HG03135 (cell line): ENCODE data around the gene ZWILCH.

Source experiments
- ATAC-seq: cut with Tn5 transposase; IDR thresholded peaks from one replicate; pipeline ENCODE4 v1.9.1; 2021; ENCODE audit warnings: mild to moderate bottlenecking, moderate library complexity; ENCODE audit not compliant: unreplicated experiment

Gene ZWILCH

DNA sequence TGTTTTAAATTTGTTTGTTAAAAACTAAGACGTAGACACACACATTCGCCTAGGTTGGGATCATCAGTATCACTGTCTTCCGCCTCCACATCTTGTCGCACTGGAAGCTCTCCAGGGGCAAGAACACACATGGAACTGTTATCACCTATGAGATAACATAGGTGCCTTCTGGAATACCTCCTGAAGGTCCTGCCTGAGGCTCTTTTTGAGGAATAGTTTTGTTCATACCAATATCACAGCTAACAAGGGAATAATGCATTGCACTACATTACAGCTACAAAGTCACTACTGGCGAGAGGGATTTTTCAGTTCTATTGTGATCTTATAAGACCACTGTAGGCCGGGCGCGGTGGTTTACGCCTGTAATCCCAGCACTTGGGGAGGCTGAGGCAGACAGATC, 29.9 kb downstream of the ZWILCH start:
- no peak for ATAC-seq

- no peak for ATAC-seq
These were observed 37.8 kb downstream of the ZWILCH start for GRCh38 chr15:66542896-66543295.

DNA sequence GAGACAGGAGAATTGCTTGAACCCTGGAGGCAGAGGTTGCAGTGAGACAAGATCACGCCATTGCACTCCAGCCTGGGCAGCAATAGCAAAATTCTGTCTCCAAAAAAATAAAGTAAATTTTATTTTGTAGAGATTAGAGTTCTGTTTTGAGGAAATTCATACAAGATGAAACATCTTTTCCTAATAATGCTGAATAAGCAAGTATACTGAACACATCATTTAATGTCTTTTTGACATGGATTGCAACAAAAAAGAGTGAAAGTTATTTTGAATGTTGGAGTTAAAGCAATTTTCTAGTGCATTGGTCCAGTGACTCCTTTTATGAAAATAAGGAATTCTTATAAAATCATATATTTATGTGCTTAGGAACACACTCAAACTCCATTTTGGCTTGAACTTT, 40.1 kb downstream of the ZWILCH start:
- no peak for ATAC-seq

DNA sequence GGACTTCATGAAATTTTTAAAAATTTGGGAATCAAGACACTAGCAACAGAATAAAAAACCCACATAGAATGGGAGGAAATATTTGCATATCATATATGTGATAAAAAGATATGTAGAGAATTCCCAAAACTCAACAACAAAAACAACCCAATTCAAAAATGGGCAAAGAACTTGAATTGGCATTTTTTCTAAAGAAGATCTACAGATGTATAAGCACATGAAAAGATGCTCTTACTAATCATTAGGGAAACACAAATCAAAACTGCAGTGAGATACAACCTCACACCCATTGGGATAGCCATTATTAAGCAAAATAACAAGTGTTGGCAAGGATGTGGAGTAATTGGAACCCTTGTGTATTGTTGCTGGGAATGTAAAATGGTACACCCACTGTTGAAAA, 50.6 kb downstream of the ZWILCH start:
- ATAC-seq = no peak

- ATAC-seq = no peak
These were observed 53.1 kb downstream of the ZWILCH start for GRCh38 chr15:66558271-66558670.

- no peak for ATAC-seq
These were observed 55.9 kb downstream of the ZWILCH start for GRCh38 chr15:66560856-66561525.

DNA sequence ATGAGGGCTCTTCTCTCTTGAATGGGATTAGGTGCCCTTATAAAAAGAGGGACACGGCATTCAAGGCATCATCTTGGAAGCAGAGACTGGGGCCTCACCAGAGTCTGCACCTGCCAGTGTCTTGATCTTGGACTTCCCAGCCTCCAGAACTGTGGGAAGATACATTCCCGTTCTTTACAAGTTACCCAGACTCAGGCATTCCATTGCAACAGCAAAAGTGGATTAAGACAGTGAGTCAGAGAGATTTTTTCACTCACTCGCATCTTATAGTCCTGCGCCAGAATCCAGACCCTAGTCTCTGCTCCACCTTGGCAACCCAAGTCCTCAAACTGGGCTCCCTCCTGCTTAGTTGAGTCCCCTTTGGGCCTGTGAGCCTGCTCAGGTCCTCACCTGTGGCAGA, 58.0 kb downstream of the ZWILCH start:
- no peak for ATAC-seq

GRCh38 chr15:66563566-66564110, 58.5 kb downstream of the ZWILCH start:
- ATAC-seq = no peak

DNA sequence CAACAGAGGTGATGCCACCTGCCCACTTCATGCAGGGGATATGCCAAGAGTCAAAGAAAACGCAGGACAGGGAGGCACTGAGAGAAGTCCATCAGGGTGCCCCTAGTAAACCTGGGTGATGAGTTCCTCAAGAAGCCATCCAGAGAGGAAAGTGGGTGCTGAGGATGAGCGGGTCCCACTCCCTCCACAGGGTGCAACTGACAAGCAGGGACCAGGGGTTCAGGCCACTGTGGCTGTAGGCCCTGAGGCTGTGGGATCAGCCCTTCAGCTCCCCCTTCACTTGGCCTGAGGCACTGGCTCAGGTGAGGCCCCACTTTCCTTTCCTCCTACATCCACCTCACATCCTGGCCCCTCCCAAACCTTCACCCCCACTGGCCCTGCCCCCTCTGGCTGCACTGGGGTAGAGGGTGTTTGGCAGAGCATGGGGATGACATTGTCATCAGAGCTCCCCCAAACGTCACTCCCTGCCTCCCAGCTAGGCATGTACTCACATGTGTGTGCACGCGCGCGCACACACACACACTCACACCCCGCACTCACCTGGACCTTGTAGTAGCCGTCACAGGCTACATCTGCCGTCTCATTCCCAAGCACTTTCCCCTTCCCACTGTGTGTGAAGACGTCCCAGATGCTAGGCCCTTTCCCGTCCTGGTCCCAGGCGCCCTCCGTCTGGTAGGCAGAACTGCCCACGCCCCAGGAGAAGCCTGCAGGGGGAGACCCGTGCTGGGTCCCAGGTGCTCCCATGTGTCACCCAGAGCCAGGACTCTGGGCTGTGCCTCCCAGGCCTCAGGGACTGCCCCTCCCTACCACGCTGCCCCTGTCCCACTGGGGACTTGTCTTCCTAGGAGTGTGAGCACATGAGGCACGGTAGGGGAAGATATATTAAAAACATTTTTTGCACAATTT, 59.3 kb downstream of the ZWILCH start:
- ATAC-seq = no peak

GRCh38 chr15:66565141-66565641, 60.1 kb downstream of the ZWILCH start:
- ATAC-seq = no peak

GRCh38 chr15:66565741-66566144, 60.6 kb downstream of the ZWILCH start, which contains the start of gene LCTL:
Gene LCTL (minus strand): TSS chr15:66565998. CDS start chr15:66565365, 633 bp downstream.
- no peak for ATAC-seq

GRCh38 chr15:66566963-66567531, 61.9 kb downstream of the ZWILCH start:
- no peak for ATAC-seq

DNA sequence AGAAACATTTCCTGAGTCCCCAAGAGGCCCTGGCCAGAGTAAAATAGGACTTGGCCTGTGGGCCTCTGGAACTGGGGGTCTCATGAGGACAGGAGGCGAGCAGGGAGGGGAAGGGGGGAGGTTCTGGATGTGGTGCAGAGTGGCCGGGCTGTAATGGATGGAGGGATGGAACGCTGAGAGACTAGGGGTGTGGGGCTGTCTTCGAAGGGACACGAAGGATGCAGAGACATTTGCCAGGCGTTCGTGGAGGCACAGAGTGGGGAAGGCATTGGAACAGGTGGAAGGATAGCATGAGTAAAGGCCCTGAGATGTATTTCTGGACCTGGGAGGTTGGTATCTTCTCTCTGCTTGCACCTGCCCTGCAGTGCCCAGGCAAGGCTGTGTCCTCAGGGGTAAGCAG, 62.8 kb downstream of the ZWILCH start:
- no peak for ATAC-seq

DNA sequence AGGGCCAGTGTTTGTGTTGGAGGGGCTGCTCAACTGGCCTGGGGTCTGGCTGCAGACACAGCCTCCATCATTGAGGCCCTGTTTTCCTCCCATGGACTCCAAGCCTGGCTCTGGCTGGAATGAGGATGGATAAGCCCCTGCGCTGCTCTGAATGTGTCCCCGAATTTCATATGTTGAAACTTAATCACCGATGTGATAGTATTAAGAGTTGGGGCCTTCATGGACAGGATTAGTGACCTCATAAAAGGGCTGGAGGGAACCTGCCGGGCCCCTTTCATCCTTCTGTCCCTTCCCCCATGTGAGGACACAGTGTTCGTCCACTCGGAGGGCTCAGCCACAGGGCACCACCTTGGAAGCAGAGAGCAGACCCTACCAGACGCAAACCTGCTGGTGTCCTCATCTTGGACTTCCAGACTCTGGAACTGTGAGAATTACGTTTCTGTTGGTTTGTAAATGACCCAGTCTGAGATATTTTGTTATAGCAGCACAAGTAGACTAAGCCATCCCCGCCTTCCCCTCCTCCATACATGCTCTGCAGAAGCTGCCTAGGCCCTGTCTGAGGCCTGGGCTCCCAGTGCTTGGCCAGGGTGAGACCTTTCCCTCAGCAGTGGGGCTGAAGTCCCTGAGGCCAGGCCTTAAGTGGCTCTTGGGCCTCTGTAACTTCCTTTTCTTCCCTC, 64.5 kb downstream of the ZWILCH start:
- no peak for ATAC-seq

GRCh38 chr15:66570327-66570726, 65.2 kb downstream of the ZWILCH start:
- no peak for ATAC-seq

GRCh38 chr15:66570842-66571478, 65.8 kb downstream of the ZWILCH start:
- ATAC-seq = no peak

DNA sequence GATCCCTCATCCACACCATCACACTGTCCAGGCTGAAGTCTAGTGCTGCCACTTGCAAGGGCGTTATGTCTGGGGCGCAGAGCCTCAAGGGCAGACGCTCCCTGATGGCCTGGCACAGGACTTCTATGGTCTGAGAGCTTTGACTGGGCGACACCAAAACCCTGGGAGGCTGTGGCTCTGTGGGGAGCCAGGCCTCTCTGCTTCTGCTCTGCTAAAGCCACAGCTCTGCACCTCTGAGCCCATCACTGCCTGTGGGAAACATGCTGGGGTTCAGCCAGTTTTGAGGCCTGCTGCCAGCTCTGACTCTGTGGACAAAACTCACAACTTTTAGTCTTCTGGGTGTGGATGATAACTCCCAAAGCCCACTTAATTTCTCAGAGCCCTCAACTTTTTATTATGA, 67.0 kb downstream of the ZWILCH start:
- ATAC-seq = no peak

DNA sequence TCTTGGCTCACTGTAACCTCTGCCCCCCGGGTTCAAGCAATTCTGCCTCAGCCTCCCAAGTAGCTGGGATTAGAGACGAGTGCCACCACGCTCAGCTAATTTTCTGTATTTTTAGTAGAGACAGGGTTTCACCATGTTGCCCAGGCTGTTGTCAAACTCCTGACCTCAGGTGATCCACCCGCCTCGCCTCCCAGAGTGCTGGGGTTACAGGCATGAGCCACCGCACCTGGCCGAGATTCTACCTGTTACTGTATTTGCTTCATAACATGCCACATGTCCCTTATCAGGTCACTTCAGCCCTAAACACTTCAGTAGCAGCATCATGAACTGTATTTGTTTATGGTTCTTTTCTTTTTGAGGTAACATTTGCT, 68.2 kb downstream of the ZWILCH start:
- no peak for ATAC-seq

DNA sequence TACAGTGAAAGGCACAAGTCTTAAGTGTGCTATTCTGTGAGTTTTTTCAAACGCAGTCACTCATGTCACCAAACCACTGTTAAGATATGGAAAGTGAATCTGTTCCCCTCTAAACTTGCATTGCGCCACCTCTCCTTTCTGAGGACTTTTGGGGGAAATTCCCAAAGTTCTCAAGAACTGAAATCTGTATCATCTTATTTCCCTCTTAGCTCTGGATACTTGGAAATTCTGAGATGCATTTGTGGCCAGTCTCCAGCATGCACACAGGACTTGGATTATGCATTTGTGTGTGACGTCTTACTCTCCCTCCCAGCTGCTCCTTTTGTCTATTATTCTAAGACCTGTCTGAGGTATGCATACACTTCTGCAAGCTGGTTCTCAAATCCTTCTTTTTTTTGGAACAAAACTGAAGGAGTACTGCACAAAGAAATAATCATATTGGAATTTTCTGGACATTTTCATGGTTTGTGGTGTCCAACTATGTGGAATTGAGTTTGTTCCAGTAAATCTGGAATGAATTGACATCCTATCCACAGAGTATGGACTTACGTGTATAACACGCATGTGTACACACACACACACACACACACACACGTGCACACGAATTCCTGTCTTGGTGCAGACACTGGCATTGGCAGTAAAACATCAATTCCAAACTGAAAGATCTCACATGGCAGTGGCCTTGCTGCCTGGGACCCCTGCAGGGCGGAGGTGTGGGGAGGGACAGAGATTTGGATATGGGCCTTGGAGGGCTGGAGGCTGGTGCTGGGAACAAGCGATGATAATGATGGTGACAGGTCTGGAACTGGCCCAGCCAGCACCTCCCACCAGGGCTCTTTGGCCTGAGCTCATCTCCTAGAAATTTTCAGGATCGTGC, 68.8 kb downstream of the ZWILCH start:
- no peak for ATAC-seq

DNA sequence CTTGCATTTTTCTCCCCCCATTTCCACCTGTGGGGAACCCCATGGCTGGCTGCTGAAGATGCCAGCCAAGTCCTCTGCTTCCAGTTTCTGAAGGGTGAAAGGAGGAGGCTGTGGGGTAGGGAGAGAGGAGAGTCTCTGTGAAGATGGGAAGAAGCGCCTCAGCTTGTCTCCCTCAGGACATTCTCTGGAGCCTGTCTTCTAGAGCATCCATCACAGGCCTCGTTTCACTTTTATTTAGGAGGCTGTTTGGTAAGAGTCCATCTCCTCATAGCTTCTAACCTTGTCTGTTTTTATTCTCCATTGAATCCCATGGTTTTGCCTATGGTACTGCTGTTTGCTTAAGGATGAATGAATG, 69.4 kb downstream of the ZWILCH start:
- no peak for ATAC-seq
